Activated naive CD8-positive, alpha-beta T cell treated with anti-CD3 and anti-CD28 coated beads for 36 hours (primary cell): ENCODE results near the gene APBA2. TPM values are rescaled to one million over a fixed set of nuclear protein-coding genes. Genes with fewer than 3 reads are reported as not detected.

ENCODE experiments used
- total RNA-seq, 2 experiments: library from RNA; stranded (reverse); gene quantifications; one replicate each; pipeline ENCODE4 v1.2.3, GENCODE V29; 2021

Gene APBA2
- total RNA-seq, 2 experiments from 2014 or later: 29.2 to 34.1 TPM

Other genes starting within 250 kb of the APBA2 start
- 1 to 10 TPM; 1.1 to 1.8 TPM for gene GOLGA8M, start 173.6 kb upstream of the APBA2 start, total RNA-seq
- not detected for gene GOLGA6L7, start 37.3 kb upstream of the APBA2 start, total RNA-seq